ENCODE results near the gene RAPSN.

RAPSN gene

DNA sequence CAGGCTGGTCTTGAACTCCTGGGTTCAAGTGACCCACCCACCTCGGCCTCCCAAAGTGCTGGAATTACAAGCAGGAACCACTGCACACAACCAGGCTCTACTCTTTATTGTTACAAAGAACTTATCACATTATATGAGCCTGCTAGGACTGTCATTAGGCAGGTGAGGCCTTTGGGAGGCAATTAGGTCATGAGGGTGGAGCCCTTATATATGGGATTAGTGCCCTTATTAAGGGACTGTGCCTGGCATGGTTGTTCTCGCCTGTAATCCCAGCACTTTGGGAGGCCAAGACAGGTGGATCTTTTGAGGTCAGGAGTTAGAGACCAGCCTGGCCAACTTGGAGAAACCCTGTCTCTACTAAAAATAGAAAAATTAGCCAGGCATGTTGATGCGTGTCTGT lies 12.2 kb downstream of the RAPSN start:
- no peak overlapping the region for H3K4me3 ChIP-seq (ENCODE audit: low read depth, low read length)
- TF ChIP-seq, protein P1, sequence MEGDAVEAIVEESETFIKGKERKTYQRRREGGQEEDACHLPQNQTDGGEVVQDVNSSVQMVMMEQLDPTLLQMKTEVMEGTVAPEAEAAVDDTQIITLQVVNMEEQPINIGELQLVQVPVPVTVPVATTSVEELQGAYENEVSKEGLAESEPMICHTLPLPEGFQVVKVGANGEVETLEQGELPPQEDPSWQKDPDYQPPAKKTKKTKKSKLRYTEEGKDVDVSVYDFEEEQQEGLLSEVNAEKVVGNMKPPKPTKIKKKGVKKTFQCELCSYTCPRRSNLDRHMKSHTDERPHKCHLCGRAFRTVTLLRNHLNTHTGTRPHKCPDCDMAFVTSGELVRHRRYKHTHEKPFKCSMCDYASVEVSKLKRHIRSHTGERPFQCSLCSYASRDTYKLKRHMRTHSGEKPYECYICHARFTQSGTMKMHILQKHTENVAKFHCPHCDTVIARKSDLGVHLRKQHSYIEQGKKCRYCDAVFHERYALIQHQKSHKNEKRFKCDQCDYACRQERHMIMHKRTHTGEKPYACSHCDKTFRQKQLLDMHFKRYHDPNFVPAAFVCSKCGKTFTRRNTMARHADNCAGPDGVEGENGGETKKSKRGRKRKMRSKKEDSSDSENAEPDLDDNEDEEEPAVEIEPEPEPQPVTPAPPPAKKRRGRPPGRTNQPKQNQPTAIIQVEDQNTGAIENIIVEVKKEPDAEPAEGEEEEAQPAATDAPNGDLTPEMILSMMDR (IDR thresholded peaks at IDR 0.05; ENCODE audit: borderline replicate concordance, insufficient read depth, low read depth, low read length) = no peak

DNA sequence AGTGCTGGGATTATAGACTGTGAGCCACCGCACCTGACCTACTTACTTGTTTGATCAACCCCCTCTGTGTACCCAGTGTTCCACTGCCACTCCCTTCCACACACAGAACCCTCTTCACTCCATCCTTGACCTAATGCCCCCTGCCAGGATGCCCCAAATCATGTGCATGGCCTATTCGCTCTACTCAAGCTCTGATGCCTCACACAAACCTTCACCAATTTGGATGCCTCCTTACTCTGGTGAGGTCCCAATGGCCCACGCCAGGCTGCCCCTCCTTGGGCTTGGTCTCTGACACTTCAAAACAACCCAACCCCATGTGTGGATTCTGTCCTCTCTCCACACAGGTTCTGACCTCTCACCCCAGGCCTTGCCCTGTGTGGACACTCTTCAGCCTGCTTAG lies 13.2 kb downstream of the RAPSN start:
- H3K4me3 ChIP-seq (ENCODE audit: low read depth, low read length) = no peak overlapping the region
- TF ChIP-seq, protein P1 (IDR thresholded peaks at IDR 0.05; ENCODE audit: borderline replicate concordance, insufficient read depth, low read depth, low read length) = no peak

DNA sequence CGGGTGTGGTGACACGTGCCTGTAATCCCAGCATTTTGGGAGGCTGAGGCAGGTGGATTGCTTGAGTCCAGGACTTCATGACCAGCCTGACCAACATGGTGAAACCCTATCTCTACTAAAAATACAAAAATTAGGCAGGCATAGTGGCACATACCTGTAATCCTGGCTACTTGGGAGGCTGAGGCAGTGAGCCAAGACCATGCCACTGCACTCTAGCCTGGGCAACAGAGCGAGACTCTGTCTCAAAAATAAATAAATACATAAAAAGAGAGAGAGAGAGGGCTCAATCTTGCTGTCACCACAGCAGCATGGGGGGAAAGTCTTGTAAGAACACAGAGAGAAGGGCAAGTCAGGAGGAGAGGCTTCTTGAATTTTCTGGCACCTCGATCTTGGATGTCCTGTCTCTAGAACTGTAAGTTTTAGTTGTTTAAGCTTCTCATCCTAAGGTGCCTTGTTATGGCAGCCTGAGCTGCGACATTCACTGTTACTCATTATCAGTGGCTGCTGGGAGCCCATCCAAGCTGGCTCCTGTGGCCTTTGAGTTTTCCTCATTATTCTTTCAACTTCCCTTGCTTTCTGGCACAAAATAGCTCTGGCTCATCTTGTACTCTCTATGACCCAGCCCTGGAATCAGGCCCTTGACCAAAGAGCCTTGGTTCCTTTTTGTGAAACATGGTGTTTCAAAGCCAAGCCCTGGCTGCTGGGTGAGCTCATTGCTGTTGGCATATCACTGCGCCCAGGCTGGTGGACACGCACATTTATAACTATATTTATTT lies 14.7 kb downstream of the RAPSN start:
- H3K4me3 ChIP-seq (ENCODE audit: low read depth, low read length) = no peak overlapping the region
- TF ChIP-seq, protein P1 (IDR thresholded peaks at IDR 0.05; ENCODE audit: borderline replicate concordance, insufficient read depth, low read depth, low read length) = no peak

DNA sequence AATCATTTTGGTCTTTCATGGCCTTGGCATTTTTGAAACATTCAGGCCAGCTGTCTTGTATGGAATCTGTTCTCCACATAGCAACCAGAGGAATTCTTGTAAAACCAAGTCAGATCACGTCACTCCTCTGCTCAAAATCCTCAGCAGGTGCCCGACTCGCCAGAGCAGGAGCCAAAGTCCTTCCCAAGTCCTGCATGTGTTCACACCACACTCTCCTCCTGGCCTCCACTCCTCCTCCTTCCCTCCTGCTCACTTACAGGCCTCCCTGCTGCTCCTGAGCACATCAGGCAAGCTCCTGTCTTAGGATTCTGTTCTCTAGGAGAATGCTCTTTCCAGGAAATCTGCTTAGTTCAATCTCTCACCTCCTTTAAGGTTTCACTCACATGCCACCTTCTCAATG lies 15.8 kb downstream of the RAPSN start:
- TF ChIP-seq, protein P1 (IDR thresholded peaks at IDR 0.05; ENCODE audit: borderline replicate concordance, insufficient read depth, low read depth, low read length) = no peak
- H3K4me3 ChIP-seq (ENCODE audit: low read depth, low read length) = no peak overlapping the region

DNA sequence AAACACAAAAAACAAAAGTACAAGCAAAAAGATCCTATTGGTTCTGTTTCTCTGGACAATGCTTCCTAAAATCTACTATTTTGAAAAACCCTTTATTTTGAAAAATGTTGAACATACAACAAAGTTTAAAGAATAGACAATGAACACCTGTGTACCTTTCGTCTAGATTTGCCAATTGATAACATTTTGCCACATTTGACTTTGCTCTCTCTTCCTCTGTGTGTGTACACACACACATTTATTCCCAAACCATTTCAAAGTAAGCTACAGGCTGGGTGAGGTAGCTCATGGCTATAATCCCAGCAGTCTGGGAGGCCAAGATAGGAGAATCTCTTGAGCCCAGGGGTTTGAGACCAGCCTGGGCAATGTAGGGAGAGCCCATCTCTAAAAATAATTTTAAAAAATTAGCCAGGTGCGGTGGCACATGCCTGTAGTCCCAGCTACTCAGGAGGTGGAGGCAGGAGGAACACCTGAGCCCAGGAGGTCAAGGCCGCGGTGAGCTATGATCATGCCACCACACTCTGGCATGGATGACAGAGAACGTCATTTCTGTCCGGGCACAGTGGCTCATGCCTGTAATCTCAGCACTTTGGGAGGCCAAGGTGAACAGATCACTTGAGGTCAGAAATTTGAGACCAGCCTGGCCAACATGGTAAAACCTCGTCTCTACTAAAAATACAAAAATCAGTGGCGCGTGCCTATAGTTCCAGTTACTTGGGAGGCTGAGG lies 17.4 kb downstream of the RAPSN start:
- TF ChIP-seq, protein P1 (IDR thresholded peaks at IDR 0.05; ENCODE audit: borderline replicate concordance, insufficient read depth, low read depth, low read length) = no peak
- H3K4me3 ChIP-seq (ENCODE audit: low read depth, low read length) = no peak overlapping the region

DNA sequence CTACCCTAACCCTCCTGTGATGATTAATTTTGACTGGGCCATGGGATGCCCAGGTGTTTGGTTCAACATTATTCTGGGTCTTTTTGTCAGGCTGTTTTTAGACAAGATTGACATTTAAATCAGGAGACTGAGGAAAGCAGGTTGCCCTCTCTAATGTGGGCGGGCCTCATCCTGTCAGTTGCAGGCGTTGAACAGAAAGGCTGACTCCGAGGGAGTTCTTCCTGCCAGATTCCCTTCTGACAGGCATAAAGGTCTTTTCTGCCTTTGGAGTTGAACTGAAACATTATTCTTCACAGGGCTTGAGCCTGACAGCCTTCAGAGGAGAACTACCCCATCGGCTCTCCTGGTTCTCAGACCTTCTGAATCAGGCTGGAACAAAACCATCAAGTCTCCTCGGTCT lies 18.4 kb downstream of the RAPSN start:
- TF ChIP-seq, protein P1 (IDR thresholded peaks at IDR 0.05; ENCODE audit: borderline replicate concordance, insufficient read depth, low read depth, low read length) = no peak
- no peak overlapping the region for H3K4me3 ChIP-seq (ENCODE audit: low read depth, low read length)

Measured in GM12875 (cell line).